Stimulated activated CD4-positive, alpha-beta T cell treated with anti-CD3 and anti-CD28 coated beads, Interleukin-12 subunit alpha, Interleukin-12 subunit beta, amount 100 ng/mL, for 4 hours (primary cell): Measurements from ENCODE around the gene KLLN.
"Not testable (repeated sequence)": the region's sequence is repeated elsewhere in the genome, so short reads cannot be mapped to it uniquely, and the experiment has no call there.

Experiments used
- DNase-seq: peaks from one replicate; pipeline ENCODE4 v3.0.0-alpha.2; 2020

The KLLN gene

GRCh38 chr10:87863053-87863943 is at the start of gene KLLN, which contains the start of gene PTEN:
Gene KLLN (minus strand): TSS chr10:87863533. CDS start chr10:87862487, 1,046 bp downstream.
Gene PTEN (plus strand): TSS chr10:87863625. CDS start chr10:87864470, 845 bp downstream.
- DNase-seq = peak; percentile 78

GRCh38 chr10:87903396-87903795 is 40.1 kb upstream of the KLLN start:
- not testable (repeated sequence) for DNase-seq

GRCh38 chr10:87897957-87898356 is 34.6 kb upstream of the KLLN start:
- not testable (repeated sequence) for DNase-seq

GRCh38 chr10:87896216-87896615 is 32.9 kb upstream of the KLLN start:
- DNase-seq = no peak

- no peak for DNase-seq
Observed at GRCh38 chr10:87895430-87895829, 32.1 kb upstream of the KLLN start.

GRCh38 chr10:87887548-87888289 is 24.4 kb upstream of the KLLN start:
- DNase-seq = no peak

- no peak for DNase-seq
Observed at GRCh38 chr10:87887146-87887545, 23.8 kb upstream of the KLLN start.

- DNase-seq = no peak
Observed at GRCh38 chr10:87886635-87887034, 23.3 kb upstream of the KLLN start.

GRCh38 chr10:87882555-87883294 is 19.4 kb upstream of the KLLN start:
- DNase-seq = no peak

- DNase-seq = not testable (repeated sequence)
Observed at GRCh38 chr10:87881373-87882059, 18.2 kb upstream of the KLLN start.

- no peak for DNase-seq
Observed at GRCh38 chr10:87880336-87880735, 17.0 kb upstream of the KLLN start.

- DNase-seq = no peak
Observed at GRCh38 chr10:87878664-87879459, 15.5 kb upstream of the KLLN start.

GRCh38 chr10:87875929-87876571 is 12.7 kb upstream of the KLLN start:
- no peak for DNase-seq

GRCh38 chr10:87873656-87874055 is 10.3 kb upstream of the KLLN start:
- no peak for DNase-seq

- no peak for DNase-seq
Observed at GRCh38 chr10:87872828-87873227, 9.5 kb upstream of the KLLN start.

GRCh38 chr10:87869773-87870551 is 6.6 kb upstream of the KLLN start:
- DNase-seq = no peak

- DNase-seq = not testable (repeated sequence)
Observed at GRCh38 chr10:87869139-87869538, 5.8 kb upstream of the KLLN start.

- no peak for DNase-seq
Observed at GRCh38 chr10:87868277-87868676, 4.9 kb upstream of the KLLN start.

- DNase-seq = no peak
Observed at GRCh38 chr10:87867453-87867852, 4.1 kb upstream of the KLLN start.

- no peak for DNase-seq
Observed at GRCh38 chr10:87866412-87866974, 3.2 kb upstream of the KLLN start.
